SK-N-MC (cell line): ENCODE measurements around the gene NOXA1.

ENCODE experiments used
- EZH2 ChIP-seq: fragments of 200-600 bp; sonication (generic); IDR thresholded peaks from one replicate; pipeline ENCODE4 v1.6.1; 2017; ENCODE audit warnings: antibody characterized with exemption
- POLR2AphosphoS5 ChIP-seq: IDR thresholded peaks from 2 replicates; pipeline ENCODE4 v1.6.1; 2012; ENCODE audit warnings: mild to moderate bottlenecking, low read depth, low read length, borderline replicate concordance

DNA sequence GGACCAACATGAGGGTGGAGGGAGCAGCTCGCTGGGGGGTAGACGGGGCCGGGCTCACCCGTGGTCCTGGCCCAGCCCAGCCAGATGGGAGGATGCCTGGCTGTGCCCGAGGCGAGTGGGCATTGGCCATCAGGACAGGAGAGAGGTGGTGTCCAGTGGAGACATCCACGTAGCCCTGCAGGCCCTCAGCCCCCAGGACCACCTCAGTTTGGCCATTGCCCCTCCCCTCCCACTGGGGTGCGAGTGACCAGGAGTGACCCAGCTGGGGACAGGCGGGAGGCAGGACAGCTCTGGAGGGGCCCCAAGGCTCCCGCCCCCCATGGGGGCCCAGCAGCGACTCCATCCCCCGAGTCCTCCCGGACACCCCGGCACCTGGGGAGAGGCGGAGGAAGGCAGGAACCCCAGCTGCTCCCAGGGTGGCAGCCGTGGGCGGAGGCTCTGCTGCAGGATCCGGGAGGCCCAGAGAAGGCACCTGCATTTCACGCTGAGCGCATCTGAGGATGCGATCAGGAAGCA, 8.3 kb downstream of the NOXA1 start:
- no peak for TF ChIP-seq POLR2AphosphoS5
- TF ChIP-seq EZH2: no peak
